Lung microvascular endothelial cell (primary cell): ENCODE measurements around the gene MXRA7. TPM values are rescaled to one million over a fixed set of nuclear protein-coding genes. Genes with fewer than 3 reads are reported as not detected.
"Not testable (repeated sequence)": the region's sequence is repeated elsewhere in the genome, so short reads cannot be mapped to it uniquely, and the experiment has no call there.

ENCODE experiments used
- DNase-seq, 2 donors: peaks; one replicate each; pipeline versions ENCODE4 v3.0.0 to v3.0.0-alpha.2; 2010; ENCODE audit warnings: low read depth in 2 of 2
- total RNA-seq: library from RNA; depleted of rRNA; stranded (reverse); fragments of >200 nt; gene quantifications from 2 replicates; pipeline ENCODE4 v1.2.1, GENCODE V29; 2014

MXRA7 gene
- total RNA-seq, 1 donor from 2014 or later = 221 TPM

DNA sequence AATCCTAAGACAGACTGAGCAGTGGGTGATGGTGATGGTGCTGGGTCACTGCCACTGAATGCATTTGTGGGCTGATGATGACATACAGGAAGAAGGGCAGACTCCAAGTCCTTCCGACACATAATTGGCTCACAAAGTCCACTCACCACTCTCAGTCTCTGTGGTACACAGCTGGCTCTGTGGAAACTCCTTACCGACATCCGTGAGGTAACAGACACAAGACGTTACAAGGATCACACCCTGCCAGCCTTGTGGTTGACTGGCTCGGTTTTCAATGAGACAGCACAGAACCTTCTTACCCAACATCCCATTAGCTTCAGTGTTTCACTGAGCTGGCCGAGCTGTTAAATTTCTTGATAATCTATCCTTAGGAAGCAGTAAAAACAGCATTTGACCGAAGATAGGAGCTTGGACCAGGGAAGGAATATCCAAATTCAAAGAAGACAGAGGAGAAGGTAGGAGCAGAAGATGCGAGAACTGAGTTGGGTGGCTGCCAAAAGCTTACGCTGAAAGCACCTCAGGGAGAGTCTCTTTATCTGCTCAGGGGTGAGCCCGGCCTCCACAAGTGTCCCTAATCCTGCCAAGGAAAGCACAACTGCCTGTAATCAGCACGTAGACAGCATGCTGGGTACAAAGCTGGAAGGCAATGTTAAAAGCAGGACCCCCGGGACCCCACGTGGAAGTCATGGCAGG is 5.5 kb upstream of the MXRA7 start:
- peak; percentile 50 to 95 for DNase-seq

DNA sequence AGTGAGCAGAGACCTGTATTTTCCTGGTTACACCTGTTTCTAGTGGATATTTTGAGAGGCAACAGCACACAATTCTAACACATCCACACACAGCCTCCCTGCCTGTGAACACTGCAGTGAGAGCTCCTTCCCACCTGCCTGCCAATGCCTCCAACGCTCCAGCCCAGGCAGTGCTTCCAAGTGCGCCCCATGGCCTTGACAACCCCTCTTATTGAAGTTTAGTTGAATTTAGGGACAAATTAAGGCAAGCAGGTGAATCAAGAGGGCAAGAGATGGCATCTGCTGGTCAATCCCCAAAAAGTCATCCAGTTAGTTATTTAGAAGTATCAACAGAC is 4.7 kb upstream of the MXRA7 start:
- peak in 1 of 2 donors; percentile 55 for DNase-seq

DNA sequence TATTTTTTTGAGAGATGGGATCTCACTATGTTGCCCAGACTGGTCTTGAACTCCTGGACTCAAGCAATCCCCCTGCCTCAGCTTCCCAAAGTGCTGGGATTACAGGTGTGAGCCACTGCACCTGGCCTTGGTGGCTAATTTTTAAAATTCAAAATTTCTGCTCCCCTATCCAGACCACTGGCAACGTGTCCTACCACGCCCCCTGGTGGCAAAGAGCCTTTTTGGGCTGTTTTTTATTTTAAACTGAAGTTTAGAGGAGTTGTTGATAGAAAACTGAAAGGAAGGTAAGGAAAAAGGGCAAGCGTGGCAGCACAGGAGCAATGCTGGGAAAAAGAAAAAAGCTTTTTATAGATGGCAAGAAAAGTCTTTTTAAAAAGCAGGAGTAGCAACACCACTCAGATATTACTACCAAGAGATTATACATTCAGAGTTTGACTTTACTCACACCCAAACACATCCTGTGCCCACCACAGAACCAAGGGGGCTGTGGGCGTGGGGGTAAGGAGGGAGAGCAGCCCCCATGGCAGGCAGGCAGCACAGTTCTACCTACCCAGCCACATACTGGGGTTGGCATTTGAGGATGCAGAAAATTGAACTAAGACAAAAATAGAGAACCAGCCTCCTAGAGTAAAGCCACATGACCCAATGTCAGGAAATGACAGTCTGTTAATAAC is 4.2 kb upstream of the MXRA7 start:
- peak; percentile 54 to 73 for DNase-seq

DNA sequence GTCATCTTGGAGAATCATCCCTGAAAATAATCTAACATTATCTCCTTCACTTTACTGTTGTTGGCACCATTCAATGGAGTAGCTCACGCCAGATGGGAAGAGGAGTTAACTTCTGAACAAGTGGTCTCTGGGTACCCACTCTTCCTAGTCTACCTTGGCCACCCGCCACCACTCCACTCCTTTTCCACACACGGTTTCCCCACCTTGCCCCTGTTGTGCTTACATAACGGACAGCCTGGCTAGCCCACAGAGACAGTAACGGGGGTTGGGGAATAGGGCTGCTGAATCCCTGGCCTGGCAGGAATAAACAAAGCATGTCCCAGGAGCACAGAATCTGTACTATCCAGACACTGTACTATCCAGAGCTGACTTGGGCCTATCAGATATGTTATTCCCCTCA is 3.6 kb upstream of the MXRA7 start:
- DNase-seq = no peak

DNA sequence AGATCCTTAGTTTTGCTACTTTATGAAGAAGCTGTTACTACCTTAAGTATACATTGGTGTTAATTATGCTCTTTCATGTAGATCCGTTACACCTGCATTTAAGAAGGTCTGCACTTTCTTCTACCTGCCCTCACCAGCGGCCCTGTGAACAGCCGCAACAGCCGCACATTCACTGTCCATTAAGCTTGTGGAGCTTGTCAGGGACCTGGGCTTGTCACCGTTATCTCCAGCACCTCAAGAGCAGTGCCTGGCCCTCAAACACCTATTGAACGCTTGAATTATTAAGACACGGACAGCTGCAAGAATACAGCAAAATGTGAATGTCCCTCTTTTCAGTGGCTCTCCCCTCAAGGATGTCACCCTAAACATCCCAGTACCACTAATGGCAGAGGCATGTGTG is 3.0 kb upstream of the MXRA7 start:
- DNase-seq = no peak

DNA sequence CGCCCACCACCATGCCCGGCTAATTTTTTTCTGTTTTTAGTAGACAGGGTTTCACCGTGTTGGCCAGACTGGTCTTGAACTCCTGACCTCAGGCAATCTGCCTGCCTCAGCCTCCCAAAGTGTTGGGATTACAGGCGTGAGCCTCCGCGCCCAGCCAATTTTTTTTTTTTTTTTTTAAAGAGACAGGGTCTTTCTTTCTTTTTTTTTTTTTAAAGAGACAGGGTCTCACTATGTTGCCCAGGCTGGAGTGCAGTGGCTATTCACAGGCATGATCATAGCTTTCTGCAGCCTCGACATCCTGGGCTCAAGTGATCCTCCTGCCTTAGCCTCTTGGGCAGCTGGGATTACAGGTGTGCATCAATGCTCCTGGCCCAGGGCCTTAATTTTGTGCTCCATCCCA is 1.6 kb upstream of the MXRA7 start:
- DNase-seq = not testable (repeated sequence)

DNA sequence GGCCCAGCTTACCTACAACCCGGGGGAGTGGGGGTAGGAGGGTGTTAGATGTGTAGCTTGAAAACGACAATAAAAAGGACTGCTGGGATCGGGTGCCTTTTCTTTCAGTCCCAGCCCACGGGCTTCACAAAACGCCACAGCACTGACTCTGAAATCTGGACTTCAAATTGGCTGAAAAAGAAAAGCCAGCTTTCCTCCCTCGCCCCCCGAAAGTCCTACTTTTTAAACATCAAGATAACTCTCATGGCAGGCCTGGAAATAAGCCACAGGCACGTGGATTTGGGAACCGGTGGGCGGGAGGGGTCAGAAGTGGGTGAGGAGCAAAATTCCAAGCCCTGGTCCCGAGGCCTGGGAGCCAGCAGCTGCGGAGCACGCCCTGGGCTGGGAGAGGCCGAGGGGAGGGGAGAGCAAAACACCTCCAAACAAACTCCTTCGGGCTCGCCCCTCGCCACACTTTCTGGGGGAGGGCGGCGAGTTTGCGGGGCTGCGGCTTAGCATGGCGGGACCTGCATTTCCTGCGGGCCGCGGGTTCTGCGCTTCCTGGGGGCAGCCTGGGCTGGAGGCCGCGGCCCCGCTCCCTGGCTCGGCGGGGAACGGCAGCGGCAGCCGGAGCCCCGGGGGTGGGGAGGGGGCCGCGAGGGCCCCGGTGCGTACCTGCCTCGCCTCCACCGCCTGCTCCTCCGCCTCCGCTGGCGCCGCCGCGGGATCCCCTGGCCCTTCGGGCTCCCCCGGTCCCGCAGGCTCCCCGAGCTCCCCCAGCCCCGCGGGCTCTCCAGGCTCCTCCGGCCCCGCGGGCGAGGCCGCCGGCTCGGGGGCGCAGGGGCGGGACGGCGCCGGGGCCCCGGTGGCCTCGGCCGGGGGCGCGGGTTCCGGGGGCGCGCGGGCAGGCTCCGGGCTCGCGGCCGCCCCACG is 558 bp downstream of the MXRA7 start:
- peak; percentile 37 to 42 for DNase-seq

DNA sequence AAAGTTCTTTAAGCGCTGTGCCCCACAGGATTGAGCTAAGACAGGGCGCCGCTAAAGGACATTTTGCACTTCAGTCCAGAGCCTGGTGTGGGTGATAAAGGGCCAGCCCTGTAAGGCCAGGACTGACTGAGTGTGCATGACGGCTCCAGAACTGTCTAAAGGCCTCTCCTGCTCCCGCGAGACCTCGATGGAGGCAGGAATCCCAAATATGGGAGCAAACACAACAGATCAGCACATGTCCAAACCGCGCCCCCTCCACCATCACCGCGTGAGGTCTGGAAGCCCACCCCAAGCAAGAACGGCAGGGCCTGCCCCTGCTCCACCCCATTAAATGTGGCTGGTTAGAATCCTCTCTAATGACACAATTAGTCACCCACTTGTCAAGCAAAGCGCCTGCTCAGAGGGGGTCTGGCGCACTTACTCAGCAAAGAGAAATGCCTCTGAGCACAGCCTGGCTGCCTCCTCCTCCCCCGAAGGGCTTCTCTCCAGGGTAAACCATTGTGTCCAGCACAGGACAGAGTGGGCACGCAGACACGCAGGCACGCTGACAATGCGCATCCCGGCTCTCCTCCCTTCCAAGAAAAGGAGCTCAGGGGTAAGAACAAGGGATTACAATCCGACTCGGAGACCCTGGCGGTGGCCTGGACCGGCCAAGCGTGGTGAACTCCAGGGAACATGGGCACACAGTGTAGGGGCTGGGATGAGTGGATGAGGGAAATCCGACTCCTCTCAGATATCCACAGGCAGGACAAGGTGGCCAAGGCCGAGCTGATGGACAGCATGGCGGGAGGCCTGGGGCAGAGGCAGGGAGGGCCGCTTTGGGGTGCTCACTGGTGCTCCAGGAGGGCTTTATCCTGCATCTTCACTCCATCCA is 1.5 kb downstream of the MXRA7 start:
- DNase-seq = peak; percentile 52 to 80

DNA sequence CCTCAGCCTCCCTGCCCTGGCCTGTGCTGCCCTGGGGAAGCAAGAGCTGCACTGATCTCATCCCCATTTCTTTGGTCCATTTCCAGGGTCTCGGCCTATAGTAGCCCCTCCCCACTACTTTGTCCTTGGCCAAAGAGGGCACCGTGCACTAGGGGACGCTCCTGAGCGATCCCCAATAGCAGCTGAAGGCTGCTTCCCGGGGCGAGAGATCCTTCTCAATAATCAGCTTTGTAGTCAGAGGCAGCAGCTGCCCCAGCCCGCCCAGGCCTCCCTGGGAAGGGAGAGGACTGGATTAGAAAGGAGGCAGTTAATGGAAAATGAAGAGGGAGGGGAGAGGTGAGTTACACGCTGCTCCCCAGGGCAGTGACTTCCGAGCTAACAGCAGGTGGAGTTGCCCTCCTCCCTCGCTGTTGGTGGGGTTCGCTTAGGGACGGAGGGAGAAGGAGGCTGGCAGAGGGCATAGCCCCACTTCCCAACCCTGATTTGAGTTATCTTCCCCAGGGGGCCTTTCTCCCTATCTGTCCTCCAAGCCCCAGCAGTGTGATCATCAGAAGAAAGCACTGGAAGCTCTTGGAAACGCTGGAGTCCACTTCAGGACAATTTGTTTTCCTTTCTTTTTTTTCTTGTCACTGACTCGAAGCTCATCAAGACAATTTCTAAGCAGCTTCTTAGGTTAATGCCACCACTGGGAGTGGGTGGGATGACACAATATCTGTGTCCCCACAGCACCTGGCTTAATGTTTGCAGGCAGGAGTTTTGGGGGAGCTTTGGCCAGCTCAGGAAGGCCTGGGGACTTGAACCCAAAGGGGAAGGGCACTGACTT is 2.6 kb downstream of the MXRA7 start:
- no peak for DNase-seq

DNA sequence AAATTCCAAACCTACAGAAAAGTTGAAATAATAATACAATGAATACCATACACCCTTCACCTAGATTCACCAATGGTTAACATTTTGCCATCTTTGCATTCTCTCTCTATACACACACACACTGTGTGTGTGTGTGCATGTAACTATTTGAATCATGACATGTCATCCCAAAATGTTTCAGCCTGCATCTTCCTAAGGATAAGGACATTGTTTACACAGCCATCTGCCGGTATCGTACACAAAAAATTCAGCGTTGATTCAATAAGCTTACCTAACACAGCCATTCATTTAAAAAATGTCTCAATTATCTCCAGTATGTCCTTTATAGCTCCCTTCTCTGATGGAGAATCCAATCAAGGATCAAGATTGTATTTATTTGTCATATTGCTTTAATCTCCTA is 3.9 kb downstream of the MXRA7 start:
- DNase-seq = no peak

DNA sequence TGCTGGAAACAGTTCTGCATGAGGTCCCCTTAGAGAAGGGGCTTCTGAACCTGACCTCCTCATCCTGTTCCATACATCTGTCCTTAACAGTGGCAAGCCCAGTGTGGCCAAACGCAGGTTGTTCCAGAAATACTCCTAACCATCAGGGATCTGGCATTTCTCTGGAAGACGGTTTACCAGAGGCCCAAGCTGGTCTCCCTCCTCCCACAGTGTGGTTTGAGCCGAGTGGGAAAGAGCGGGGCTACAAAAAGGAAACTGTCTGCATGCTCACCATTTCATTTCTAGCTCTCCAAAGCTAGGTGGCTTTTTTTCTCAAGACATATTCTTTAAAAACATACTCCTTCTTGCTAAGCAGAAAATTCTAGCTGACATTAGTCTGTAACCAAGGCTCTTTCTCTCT is 6.0 kb downstream of the MXRA7 start:
- no peak for DNase-seq

DNA sequence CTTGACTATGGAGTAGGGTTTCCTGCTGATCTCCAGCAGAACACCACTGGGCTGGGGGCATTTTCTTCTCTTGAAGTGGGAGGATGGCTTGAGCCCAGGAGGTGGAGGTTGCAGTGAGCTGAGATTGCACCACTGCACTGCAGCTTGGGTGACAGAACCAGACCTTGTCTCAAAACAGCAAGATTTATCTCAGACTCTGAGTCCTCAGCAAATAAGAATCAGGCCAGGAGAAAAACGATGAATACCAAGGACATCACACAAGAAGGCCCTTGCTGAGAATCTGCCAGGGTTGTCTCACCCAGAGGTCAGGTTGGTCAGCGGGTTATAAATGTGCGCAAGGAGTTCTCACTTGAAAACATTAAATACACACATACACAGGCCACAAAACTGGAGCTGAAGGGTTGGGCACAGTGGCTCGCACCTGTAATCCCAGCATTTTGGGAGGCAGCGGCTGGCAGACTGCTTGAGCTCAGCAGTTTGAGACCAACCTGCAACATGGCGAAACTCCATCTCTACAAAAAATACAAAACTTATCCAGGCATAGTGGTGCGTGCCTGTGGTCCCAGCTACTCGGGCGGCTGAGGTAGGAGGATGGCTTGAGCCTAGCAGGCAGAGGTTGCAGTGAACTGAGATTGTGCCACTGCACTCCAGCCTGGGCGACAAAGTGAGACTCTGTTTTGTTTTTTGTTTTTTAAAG is 7.7 kb downstream of the MXRA7 start:
- DNase-seq = no peak

DNA sequence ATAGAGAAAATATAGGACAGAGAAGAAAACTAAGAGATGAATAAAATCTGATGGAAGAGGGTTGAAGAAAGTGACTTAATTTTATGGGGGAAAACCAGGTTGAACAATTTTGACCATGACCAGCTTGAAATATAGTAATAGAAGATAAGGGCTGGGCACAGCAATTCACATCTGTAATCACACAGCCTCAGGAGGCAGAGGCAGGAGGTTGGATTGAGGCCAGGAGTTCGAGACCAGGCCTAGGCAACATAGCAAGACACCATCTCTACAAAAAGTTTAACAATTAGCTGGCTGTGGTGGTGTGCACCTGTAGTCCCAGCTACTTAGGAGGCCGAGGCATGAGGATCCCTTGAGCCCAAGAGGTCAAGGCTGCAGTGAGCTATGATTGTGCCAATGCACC is 8.7 kb downstream of the MXRA7 start:
- no peak for DNase-seq

DNA sequence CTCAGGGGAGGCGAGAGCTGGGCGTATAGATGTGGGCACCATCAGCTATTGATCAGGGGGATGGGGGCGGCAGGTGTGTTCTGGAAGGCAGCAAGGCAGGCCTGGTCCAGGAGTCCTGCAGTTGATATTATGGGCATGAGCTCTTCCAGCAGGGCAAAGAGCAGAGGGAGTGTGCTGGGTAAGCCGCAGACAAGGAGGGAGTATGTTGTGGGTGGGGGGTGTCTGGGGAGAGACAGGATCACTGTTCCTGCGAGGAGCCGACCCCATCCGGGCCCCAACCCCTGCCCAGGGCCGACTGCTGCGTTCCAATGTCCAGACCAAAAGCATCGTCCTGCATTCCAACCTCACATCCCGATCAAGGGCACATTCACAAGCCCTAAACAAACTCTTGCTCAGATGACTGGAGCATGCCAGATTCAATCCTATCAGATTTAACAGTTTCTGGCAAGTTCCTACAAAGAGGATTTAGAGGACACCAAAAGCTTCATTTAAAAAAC is 9.2 kb downstream of the MXRA7 start:
- no peak for DNase-seq

DNA sequence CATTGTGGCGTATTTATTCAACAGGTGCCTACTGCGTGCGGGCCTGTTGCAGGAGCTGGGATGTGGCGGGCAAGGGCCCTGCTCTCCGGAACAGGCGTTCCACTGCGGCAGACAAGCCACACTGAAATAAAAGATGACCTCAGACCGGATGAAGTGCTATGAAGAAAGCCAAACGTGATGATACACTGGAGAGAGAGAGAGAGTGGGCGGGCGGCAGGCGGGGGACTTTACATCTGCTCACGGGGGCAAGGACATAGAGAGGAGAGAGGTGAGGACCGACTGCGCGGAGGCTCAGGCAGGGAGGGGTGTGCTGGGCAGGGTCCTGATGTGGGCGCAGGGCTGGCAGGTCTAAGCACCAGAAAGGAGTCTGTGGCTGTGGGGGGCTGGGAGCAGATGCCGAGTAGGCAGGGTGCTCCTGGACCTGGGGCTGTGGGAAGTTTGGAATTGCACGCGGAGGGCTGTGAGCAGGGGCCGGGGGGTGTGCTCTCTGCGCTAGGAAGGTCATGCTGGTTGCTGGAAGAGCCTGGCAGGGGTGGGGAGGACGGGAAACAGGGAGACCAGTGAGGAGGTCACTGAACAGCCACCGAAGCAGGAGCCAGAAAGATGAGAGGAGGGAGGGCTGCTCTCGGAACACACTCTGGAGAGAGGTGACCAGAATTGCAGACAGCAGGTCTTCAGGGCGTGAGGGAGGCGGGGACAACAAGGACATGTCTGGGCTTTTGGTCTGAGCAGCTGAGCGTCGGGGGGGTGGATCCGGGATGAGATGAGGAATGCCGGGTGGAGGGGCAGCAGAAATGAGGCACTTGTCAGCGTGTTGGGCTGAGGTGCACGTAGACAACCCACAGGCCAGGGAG is 9.9 kb downstream of the MXRA7 start:
- DNase-seq = peak; percentile 83 to 91

DNA sequence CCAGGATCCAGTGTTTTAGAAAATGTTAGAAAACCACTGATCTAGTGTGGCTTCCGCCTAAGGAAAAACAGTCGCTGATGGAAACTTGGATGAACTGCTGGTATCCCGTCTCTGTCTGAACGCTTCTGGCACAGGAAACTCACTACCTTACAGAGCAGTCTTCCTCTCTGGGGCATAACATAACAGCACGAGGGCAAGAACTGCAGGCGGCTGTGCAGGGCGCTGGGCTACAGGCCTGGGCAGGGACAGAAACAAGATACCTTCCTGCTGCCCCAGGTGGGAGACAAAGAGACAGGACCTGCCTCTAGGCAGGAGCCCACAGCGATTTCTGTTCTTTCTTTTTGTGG is 10.5 kb downstream of the MXRA7 start:
- peak; percentile 47 to 61 for DNase-seq

DNA sequence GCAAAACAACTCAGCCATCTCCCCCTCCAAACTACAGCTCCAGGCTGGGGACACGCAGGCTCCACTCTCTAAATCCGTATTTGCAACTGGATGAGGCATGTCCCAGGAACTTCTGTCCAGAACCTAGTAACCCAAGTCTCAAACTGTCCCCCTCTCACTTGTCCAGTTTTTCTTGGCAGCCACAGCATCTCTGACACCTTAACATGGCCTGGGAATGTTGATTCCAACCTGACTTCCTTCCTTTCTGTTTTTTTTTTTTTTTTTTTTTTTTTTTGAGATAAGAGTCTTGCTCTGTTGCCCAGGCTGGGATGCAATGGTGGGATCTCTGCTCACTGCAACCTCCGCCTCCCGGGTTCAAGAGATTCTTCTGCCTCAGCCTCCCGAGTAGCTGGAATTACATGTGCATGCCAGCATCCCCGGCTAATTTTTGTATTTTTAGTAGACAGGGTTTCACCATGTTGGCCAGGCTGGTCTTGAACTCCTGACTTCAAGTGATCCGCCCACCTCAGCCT is 12.2 kb downstream of the MXRA7 start:
- not testable (repeated sequence) for DNase-seq

DNA sequence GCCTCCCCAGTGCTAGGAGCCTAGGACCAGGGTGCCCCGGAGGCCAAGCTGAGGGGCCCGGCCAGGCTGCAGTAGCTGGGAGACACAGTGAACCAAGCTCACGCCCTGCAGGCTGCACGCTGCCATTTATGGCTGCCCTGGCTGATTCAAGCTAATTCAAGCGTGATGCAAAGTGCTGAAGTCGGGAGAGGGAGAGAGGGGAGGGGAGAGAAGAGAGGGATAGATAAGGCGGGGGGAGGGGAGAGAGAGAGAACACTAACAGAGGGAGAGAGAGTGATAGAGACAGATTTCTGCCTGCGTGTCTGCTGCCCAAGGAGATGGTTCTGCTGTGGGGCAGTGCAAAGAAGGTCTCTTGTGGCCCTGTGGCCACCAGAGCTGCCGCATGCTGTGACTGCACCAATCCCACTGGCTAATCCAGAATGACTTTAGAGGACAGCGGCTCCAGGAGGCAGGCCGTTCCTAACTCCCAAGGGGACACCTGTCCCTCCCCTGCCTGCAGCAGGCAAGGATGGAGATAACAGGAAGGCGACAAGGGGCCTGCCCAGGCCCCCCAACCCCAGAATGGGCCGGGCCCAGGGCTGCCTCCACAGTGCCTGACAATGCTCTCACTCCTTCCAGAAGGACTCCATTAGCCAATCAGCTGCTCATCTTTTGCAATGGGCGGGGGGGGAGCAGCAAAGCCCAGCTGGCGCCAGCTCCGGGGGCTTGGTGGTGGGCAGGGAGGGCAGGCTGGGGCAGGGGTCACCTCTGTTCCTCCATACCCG is 12.9 kb downstream of the MXRA7 start:
- no peak for DNase-seq
